Measurements from ENCODE around the gene SPATA13. TPM values are rescaled to one million over a fixed set of nuclear protein-coding genes. Genes with fewer than 3 reads are reported as not detected.

Gene SPATA13
- total and polyA plus RNA-seq, 10 of the 15 experiments (the other 5 are each of a cell fraction or from before 2014, with no cell fraction given): 2.4 to 11.1 (median 10.2) TPM

GRCh38 chr13:24194447-24194846 lies 33.9 kb downstream of the SPATA13 start (continued):
- TF ChIP-seq NFXL1 (IDR thresholded peaks at IDR 0.05; ENCODE audit: borderline replicate concordance) (no peak), TCF3 (IDR thresholded peaks at IDR 0.05; ENCODE audit: borderline replicate concordance, insufficient read depth, low read depth, low read length) (no peak), TCF7 (IDR thresholded peaks at IDR 0.05; ENCODE audit: borderline replicate concordance) (no peak)

- POLR2A ChIA-PET: no interaction called here
- FAIRE-seq: no peak
- no peak overlapping the region for H3K9ac ChIP-seq (ENCODE audit: control insufficient read depth, insufficient read depth, low read length)
- in situ Hi-C loops (cut with MboI) (no loop called here), intact Hi-C loops (cut with micrococcal nuclease; ENCODE audit: unreplicated experiment) (no loop called here)
- no peak overlapping the region for H3K4me2 ChIP-seq (ENCODE audit: control insufficient read depth, insufficient read depth)
- no peaks in the 10 kb centered on the region for H3K79me2 ChIP-seq (ENCODE audit: control insufficient read depth, insufficient read depth, low read length)
- no TSS peak for BruUV-seq (replicated peaks)
- H2AFZ ChIP-seq (ENCODE audit: control insufficient read depth, low read depth, low read length): no peak overlapping the region
- ATAC-seq: no peak
- 0% methylated on average over 1 of the region's 1 CpG for WGBS (ENCODE audit: insufficient coverage, insufficient replicate concordance, low lambda C conversion rate, missing lambda C conversion rate)
- H3K9me3 ChIP-seq (replicated peaks; ENCODE audit: control insufficient read depth, insufficient read depth, low read length): no peaks in the 10 kb centered on the region
- H3K4me3 ChIP-seq: no peak overlapping the region
- H3K4me1 ChIP-seq (ENCODE audit: control insufficient read depth, insufficient read depth, low read length): no peaks in the 10 kb centered on the region
- RAD21 ChIA-PET (ENCODE audit: unreplicated experiment): no interaction called here
- SMC1A ChIA-PET (ENCODE audit: uncharacterized antibody, unreplicated experiment): interaction anchor here (1.7 kb wide), 1 partner anchor 35 kb away, joined by 4 read pairs; no protein-coding TSS in a partner anchor
- H4K20me1 ChIP-seq (ENCODE audit: control insufficient read depth, insufficient read depth): no peaks in the 10 kb centered on the region
- H3K36me3 ChIP-seq (ENCODE audit: control insufficient read depth in 2 of 2, insufficient read depth in 2 of 2, low read length in 1 of 2): no peaks in the 10 kb centered on the region
- no peak overlapping the region for H3K27ac ChIP-seq (ENCODE audit: control insufficient read depth, insufficient read depth)
- TF ChIP-seq TAF1 (IDR thresholded peaks at IDR 0.05; ENCODE audit: borderline replicate concordance, low read depth, low read length): no peak
- TF ChIP-seq MXI1 (IDR thresholded peaks at IDR 0.05; ENCODE audit: low read depth, low read length): no peak
- TF ChIP-seq ASH2L (IDR thresholded peaks at IDR 0.05; ENCODE audit: borderline replicate concordance, low read depth): no peak
- TF ChIP-seq IKZF2 (IDR thresholded peaks at IDR 0.05): no peak
- TF ChIP-seq RB1 (IDR thresholded peaks at IDR 0.05; ENCODE audit: borderline replicate concordance): no peak
- TF ChIP-seq PBX3 (IDR thresholded peaks at IDR 0.05; ENCODE audit: insufficient replicate concordance, low read depth, low read length): no peak
- TF ChIP-seq GATAD2B (conservative IDR thresholded peaks at IDR 0.05; ENCODE audit: low read depth): no peak
- no peak for TF ChIP-seq DPF2 (IDR thresholded peaks at IDR 0.05)
- TF ChIP-seq RAD51 (IDR thresholded peaks at IDR 0.05): no peak
- TF ChIP-seq ATF2 (IDR thresholded peaks at IDR 0.05; ENCODE audit: low read length): no peak
- no peak for TF ChIP-seq CHD1 (IDR thresholded peaks at IDR 0.05; ENCODE audit: low read depth, low read length)
- TF ChIP-seq KDM1A (IDR thresholded peaks at IDR 0.05; ENCODE audit: borderline replicate concordance): no peak
- TF ChIP-seq CREM (IDR thresholded peaks at IDR 0.05; ENCODE audit: low read depth): no peak
- no peak for TF ChIP-seq SMC3 (IDR thresholded peaks at IDR 0.05; ENCODE audit: borderline replicate concordance, low read length)
- TF ChIP-seq IRF3 (IDR thresholded peaks at IDR 0.05): no peak
- TF ChIP-seq MTA3 (IDR thresholded peaks at IDR 0.05; ENCODE audit: borderline replicate concordance, low read length): no peak
- no peak for TF ChIP-seq IRF5 (IDR thresholded peaks at IDR 0.05; ENCODE audit: borderline replicate concordance)
- CTCF ChIA-PET: interaction anchor here (1.6 to 1.9 kb wide), 2 partner anchors 16 to 176 kb away, joined by 3 to 5 read pairs; no protein-coding TSS in a partner anchor
- no peak for DNase-seq (ENCODE audit: low read depth, low spot score)
- H3K27me3 ChIP-seq (replicated peaks in 1 of 2; ENCODE audit: control insufficient read depth in 2 of 2, insufficient read depth in 2 of 2, low read length in 1 of 2): no peaks in the 10 kb centered on the region
Measured at GRCh38 chr13:24195626-24196025, 35.1 kb downstream of the SPATA13 start.

Data from GM12878 (cell line).